Neuron (in vitro differentiated cells): ENCODE results near the gene TBC1D3.
"Not testable (repeated sequence)": the region's sequence is repeated elsewhere in the genome, so short reads cannot be mapped to it uniquely, and the experiment has no call there.

Source experiments
- H2AFZ ChIP-seq: one replicate; pipeline ENCODE4 v1.6.1; 2013; ENCODE audit warnings: low read depth, mild to moderate bottlenecking, inconsistent platforms, low read length, moderate library complexity
- H3K27me3 ChIP-seq: one replicate; pipeline ENCODE4 v1.6.1; 2013; ENCODE audit warnings: low read length; ENCODE audit not compliant: insufficient read depth
- H3K36me3 ChIP-seq: one replicate; pipeline ENCODE4 v1.6.1; 2013; ENCODE audit warnings: low read length; ENCODE audit not compliant: insufficient read depth
- H3K4me1 ChIP-seq: one replicate; pipeline ENCODE4 v1.6.1; 2013; ENCODE audit warnings: low read length; ENCODE audit not compliant: insufficient read depth
- H3K4me3 ChIP-seq: 2 replicates; pipeline ENCODE4 v1.5.1; 2013; ENCODE audit warnings: mild to moderate bottlenecking, low read length, moderate library complexity
- H3K9me3 ChIP-seq: one replicate; pipeline ENCODE4 v1.6.1; 2013; ENCODE audit warnings: low read length

The TBC1D3 gene

DNA sequence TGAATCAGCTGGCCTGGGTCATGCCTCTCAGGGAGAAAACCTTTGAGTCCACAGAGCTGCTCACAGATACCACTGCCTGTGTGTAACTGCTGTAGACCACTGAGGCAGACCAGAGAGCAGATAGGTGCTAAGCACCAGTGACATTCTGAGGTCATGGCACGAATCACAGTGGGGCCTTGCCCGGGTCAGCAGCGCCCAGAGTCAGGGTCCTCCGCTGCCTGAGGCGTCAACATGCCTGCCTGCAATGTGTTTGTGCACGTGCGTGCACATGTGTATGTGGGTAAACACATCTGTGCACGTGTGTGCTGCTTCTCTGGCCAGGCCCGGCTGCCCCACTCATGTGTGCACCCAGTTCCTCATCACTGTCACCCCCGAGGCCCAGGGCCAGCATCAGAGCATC, at the start of gene TBC1D3:
TSS of gene TBC1D3 (minus strand) at position 101 of the 400 bp plus-strand sequence. CDS start 1,526 bp downstream, outside the sequence.
- not testable (repeated sequence) for H3K4me3 ChIP-seq, H3K36me3 ChIP-seq, H3K9me3 ChIP-seq, H2AFZ ChIP-seq, H3K27me3 ChIP-seq, H3K4me1 ChIP-seq

GRCh38 chr17:38232790-38233189, 40.4 kb upstream of the TBC1D3 start:
- H3K36me3 ChIP-seq, H3K4me3 ChIP-seq, H2AFZ ChIP-seq, H3K9me3 ChIP-seq, H3K27me3 ChIP-seq, H3K4me1 ChIP-seq: not testable (repeated sequence)

DNA sequence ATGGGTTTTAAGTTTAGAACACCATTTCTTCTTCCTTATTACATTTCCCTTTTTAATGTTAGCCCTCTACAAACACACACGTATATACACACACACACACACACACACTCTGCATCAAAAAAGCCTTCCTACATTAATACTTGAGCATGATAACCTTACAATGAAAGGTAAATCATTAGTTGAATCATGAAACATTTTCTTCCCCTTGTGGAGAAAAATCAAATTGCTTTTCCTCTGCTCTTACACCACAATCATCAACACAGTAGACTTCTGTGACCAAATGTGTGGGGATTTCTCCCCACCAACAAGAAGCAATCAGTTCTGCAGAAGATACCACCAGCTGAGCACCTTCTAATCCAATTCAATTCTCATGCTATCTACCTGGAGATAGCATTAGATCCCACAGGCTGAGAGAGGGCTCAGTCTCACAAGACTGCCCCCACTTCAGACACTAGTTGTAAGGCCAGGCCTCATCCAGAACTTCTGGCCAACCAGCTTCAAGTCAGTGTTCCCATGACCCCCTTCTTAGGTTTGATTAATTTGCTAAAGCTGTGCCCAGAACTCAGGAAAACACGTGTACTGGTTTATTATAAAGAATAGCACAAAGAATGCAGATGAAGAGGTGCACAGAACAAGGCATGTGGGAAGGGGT, 33.6 kb upstream of the TBC1D3 start:
- H3K4me1 ChIP-seq, H3K9me3 ChIP-seq, H3K36me3 ChIP-seq: not testable (repeated sequence)

DNA sequence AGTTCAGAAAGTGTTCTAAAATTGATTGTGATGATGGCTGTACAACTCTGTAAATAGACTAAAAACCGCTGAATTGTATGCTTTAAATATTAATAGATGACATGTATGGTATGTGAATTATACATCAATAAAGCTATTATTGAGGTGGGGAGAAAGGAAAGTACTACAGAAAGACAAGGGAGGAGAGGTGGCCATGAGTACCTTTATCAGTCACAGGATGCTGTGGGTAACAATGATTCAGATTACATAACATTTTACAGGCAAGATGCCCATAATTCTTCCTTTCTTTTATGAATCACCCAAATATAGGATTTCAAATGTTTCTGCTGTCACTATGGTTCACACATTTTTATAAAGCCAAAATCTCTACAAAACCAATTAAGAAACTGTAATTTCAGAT, 28.5 kb upstream of the TBC1D3 start:
- not testable (repeated sequence) for H2AFZ ChIP-seq, H3K9me3 ChIP-seq, H3K27me3 ChIP-seq, H3K4me1 ChIP-seq, H3K4me3 ChIP-seq, H3K36me3 ChIP-seq

More for the DNA sequence above, 33.6 kb upstream of the TBC1D3 start:
- not testable (repeated sequence) for H3K27me3 ChIP-seq, H3K4me3 ChIP-seq, H2AFZ ChIP-seq

GRCh38 chr17:38200271-38200670, 7.9 kb upstream of the TBC1D3 start:
- H3K36me3 ChIP-seq, H2AFZ ChIP-seq, H3K9me3 ChIP-seq, H3K27me3 ChIP-seq, H3K4me3 ChIP-seq, H3K4me1 ChIP-seq: not testable (repeated sequence)

DNA sequence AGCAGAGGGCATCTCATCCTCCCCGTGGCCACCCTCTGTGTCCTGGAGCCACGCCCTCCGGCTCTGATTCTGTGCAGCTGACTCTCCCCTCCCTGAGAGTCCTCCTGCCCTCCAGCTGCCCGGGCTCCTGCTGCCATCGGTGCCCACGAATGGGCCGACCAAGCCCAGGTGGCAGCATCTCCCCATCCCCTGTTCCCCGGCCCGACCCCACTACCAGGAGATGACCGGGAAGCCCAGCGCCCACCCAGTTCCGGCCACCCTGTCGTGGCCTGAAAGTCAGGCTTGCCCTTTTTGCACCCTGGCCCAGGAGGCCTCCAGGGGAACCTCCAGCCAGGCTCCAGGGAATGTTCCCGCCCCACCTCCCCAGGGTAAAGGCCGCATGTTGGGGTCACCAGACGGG, 57.5 kb downstream of the TBC1D3 start:
- not testable (repeated sequence) for H3K36me3 ChIP-seq, H3K4me3 ChIP-seq, H3K9me3 ChIP-seq, H3K27me3 ChIP-seq, H2AFZ ChIP-seq, H3K4me1 ChIP-seq
